ENCODE data around the gene SDF2.

GRCh38 chr17:28612531-28612930 lies 49.2 kb downstream of the SDF2 start:
- TF ChIP-seq CTCF (IDR thresholded peaks at IDR 0.05) = no peak
- TF ChIP-seq POLR2A (IDR thresholded peaks at IDR 0.05) = no peak
